SIG-M5 (cell line): ENCODE results near the gene PDE8B.
"Not testable (repeated sequence)": the region's sequence is repeated elsewhere in the genome, so short reads cannot be mapped to it uniquely, and the experiment has no call there.

ENCODE experiments used
- DNase-seq: peaks from one replicate; lab custom pipeline; 2025; lab: John Stamatoyannopoulos, UW

Gene PDE8B

DNA sequence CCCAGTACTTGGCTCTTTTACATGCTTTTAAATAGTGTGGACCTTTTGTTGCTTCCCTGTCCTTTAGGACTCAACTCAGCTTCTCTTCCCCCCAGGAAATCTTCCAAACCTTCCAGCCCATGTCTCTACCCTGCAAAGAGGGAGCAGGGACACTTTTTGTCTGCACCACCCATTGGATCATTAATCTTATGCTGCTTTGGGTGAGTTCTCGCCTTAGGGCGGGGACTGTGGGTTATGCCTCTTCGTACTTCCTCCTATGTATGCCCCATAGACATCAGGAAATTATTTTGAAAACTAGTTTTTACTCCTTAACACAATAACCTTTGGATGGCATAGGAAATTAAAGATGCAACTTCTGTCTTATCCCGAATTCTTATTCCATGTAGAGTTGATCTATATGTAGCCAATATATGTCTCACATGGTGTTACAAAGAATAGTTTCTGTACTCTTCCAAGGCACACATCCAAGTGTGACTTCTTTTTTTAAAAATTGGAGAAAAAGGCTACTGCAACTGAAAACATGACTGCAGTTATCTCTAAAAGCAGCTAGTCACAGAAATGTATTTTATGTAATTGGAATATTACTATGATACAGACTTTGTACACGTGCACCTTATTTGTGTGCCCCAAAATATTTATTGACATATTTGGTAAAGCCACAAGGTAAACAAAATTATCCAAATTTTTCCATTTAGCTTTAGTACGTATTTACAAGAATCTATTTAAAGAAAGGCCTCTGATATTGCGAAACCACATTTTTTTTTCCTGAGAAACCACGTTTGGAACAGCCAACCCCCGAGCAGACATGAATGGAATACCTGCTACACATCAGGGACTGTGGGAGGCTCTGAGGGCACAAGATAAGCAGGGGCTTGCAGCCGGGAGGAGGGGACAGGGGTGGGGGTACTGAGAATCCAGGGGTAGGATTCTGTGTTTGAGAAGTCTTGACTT is 148.1 kb downstream of the PDE8B start:
- no peak for DNase-seq

DNA sequence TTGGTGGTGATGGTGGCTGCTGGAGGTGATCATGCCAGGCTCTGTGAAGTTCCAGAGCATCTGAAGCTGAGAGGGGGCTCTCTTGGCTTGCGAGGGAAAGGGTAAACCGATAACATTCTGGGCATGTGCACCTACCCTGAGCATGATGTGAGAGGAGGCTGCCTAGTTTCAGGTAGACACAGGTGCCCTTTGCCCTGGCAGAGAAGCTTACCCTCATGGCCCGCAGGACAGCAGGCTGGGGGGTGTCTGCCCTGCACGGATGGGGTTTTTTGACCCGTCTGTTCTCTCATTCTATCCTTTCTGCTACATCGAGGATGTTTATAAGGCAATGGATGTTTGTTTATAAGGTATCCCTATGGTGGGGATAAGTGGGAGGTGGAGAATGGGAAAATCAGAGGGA is 148.8 kb downstream of the PDE8B start:
- no peak for DNase-seq

DNA sequence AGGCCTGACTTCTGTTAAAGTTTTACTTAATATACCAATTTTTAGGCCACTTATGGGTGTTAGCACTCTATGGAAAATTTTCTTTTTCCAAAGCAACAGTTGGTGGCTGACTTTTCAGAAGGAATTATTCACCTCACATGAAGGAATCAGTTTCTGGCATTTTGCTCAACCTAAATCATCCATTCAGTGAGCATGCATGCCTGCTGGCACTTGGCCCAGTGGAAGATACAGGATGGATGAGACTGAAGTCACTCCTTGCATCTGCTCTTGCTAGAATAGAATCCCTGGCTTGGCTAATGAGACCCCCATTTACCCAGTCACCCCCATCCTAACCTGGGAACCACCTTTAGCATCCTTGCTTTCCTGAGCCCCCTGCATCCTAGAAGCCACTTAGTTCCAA is 149.9 kb downstream of the PDE8B start:
- DNase-seq: no peak

DNA sequence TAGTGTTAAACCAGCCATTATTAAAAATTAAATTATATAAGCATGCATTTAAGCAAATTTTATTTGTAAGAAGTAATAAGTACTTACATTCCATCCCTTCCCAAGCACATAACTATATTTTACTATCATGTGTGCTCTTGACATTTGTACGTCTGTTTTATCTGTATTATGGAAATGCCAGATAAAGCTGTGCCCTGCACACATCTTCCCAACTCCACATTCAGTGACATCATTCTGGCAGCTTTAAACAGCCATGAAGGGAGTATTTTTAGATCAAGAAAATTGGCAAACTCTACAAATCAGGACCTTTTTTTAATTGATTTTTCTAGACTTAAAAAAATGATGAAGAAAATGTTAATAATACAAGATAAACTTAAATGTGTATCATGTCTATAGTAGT is 150.5 kb downstream of the PDE8B start:
- DNase-seq: no peak

DNA sequence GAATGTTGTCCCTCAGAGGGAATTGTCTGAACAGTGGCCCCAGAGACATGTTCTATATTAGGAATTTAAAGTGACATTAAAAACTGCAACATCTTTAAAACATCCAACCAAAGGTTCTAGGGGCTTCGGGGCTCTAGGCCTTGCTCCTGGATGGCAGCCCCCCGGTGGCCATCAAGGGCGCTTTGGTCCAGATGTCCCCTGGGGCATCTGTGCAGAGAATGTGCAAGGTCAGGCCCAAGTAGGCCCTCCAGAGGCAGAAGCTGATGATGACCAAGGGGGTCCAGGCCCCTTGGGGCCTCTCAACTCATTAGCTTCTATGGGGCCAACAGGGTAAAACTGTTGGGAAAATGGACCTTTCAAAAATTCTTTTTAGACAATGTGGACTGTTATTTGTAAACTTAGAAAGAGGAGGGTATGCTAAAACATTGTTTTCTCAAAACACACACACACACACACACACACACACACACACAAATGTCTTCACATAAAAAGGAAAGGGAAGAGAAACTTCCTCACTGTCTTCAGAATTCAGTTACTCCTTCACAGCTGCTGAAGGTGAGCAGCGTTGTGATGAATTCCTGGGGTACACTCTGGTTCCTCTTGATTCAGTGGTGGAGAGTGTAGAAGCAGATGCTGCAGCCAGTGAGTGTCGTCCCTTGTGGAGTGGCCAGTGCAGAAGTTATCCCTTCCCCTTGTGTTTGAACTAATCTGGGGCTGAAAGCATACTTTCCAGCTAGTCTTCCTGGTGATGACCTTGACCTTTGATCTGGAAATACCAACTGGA is 156.4 kb downstream of the PDE8B start:
- no peak for DNase-seq

DNA sequence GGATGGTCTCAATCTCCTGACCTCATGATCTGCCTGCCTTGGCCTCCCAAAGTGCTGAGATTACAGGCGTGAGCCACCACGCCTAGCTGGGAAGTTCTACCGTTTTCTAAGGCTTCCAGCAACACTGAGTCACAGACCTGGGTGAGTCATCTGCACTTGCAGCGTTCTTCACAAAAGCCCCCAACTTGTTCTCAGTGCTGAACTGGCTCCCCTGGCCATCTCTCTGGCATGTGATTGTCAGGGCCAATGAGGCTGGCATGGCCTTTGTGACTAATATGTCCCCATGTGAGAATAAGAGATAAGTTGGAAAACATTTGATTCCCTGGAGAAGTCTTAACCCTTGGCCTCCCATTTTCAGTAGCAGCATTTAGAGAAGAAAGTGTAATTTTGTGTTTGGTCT is 157.3 kb downstream of the PDE8B start:
- DNase-seq: no peak

DNA sequence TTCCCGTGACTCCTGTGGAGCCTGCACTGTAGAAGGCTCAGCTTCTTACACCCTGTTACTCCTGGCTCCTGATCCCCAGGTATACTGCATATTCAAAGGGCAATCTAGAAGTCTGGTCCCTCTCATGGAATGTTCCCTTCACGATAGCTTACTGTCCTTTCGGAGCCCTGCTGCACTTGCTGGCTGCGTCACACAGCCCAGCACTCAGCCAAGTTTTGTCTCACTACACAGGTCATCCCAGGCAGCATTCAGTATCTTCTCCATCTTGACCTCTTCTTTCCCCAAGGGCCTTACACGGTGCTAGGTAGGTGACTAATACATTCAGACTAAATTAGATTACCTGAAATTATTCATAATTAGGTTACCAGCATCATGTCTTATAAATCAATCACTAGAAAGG is 157.9 kb downstream of the PDE8B start:
- DNase-seq: no peak

DNA sequence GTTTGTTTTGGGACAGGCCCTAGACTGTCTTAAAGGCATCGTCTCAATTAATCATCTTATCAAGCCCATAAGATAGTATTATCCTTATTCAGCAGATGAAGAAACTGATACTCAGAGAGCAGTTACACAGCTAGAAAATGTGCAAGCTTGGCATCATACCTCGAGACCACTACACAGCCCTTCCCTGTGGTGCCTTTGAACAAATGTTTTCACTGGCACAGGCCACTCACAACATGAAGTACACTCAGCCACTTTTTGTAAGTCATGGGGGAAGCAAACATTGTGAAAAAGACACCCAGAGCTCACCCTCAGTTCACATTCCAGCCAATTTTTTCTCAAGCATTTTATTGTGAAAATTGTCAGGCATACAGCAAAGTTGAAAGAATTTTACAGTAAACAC is 159.1 kb downstream of the PDE8B start:
- DNase-seq: no peak

DNA sequence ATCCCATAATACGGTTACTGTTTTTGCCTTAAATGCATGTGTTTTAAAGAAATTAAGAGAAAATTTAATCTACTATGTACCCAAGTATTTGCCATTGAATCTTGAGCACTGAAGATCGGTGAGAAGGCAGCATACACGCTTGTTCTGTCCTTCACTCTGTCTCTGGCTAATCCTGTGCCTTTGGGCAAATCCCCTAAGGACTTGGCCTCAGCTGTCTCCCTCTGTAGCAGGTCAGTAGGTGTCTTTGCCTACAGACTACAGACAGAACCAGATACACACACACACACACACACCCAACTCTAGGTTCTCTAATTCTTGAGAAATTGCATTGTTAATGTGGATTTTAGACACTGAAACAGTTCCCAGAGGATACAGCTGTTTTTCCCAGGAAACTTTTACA is 164.2 kb downstream of the PDE8B start:
- no peak for DNase-seq

DNA sequence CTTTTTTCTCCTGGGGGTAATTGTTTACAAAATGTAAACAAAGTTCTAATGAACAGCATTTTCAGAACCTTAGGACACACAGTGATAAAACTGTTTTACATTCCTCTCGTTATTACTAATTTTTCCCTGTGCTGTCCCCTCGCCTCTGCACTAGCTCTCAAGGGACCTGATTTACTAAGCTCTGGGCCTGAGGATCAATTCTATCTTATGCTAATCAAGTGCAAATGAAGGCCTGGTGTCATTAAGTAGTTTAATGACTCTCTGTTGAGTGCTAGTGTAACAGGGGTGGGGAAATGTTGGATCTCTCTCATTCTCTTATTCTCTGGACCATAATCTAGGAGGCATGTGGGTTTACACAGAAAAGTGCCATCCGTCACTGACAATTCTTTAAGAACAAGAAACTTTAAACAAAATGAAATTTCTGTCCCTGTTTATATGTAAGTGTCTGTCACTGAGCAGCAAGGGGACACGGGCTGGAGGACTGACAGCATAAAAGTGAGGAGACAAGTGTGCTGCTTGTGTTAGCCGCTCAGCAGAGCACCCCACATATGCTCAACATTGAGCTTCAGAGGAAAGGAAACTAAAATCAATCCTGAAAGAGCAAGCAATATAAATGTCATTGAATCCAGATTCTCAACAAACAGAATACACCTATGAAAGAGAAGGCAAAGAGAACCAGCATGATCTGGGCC is 166.3 kb downstream of the PDE8B start:
- DNase-seq: no peak

DNA sequence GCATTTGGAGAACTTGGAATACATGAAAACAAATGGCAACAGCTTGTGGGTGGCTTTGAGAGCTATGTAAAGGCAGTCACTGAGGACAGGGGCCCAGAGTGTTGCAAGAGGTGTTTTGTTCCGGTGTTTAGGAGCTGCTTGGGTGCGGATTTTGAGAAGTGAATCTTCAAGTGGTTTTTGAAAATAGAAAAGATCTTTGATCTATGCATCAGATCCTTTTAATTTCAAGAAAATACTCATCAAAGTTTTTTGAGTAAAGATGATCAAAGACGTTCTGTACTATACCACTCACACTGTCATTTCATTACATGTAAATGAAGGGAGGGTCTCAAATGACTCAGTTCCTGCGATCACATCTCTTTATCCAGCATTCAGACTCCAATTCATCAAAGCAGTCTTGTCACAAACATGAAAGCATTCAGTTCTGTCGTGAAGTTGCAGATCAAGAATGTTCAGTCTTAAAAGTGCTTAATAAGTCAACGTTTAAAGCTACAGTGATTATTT is 169.1 kb downstream of the PDE8B start:
- DNase-seq: no peak

DNA sequence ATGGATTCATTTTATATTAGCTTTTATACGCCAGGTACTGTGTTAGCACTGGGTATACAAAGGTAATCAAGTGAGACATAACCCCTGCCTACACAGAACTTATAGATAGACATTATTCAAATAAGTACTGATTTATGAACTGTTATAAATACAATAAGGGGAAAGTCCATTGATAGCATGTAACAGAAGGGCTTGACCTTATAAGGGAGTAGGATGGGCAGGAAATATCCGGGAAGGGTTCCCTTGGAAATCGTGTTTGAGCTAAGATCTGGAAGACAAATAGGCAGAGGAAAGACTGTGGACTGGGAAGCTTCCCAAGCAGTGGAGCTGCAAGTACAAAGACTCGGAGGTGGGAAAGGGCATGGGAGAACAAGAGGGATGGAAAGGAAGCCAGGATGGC is 170.2 kb downstream of the PDE8B start:
- no peak for DNase-seq

DNA sequence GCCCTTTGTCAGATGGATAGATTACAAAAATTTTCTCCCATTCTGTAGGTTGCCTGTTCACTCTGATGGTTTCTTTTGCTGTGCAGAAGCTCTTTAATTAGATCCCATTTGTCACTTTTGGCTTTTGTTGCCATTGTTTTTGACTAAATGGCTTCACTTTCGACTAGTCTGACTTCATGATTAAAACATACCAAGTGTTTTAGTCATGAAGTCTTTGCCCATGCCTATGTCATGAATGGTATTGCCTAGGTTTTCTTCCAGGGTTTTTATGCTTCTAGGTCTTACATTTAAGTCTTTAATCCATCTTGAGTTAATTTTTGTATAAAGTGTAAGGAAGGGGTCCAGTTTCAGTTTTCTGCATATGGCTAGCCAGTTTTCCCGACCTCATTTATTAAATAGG is 172.9 kb downstream of the PDE8B start:
- not testable (repeated sequence) for DNase-seq

DNA sequence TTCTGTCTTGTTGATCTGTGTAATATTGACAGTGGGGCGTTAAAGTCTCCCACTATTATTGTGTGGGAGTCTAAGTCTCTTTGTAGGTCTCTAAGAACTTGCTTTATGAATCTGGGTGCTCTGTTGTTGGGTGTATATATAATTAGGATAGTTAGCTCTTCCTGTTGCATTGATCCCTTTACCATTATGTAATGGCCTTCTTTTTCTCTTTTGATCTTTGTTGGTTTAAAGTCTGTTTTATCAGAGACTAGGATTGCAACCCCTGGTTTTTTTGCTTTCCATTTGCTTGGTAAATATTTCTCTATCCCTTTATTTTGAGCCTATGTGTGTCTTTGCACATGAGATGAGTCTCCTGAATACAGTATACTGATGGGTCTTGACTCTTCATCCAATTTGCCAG is 175.9 kb downstream of the PDE8B start:
- not testable (repeated sequence) for DNase-seq

DNA sequence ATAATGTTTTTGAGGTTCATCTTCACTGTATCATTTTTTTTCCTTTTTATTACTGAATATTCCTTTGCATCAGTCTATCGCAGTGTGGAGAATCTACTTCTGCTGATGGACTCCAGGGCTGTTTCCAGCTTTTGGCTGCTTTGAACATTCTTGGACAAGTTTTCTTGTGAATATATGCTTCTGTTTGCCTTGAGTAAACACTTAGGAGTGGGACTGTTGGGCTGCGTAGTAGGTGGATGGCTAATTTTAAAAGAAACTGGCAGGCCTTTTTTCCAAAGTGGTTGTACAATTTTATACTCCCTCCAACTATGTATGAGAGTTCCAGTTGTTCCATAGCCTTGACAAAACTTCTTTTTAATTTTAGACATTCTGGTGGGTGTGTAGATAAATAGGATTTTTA is 179.3 kb downstream of the PDE8B start:
- no peak for DNase-seq

DNA sequence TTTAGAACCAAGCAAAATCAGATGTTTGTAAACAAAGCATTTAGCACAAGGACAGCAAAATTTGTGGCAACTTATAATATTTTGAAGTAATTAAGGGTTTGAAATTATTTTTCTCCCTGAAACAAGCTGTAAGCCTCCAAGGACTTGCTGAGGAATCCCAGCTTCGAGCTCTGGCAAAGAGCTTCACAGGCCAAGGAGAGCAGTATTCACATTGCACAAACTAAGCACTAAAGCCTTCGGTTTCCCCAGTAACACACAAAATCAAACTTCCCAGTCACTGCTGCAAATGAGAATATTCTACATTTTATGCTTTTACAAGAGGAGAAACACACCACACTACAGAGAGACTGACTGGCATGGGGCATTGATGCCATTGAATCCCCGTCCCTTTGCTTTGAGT is 179.7 kb downstream of the PDE8B start:
- no peak for DNase-seq

DNA sequence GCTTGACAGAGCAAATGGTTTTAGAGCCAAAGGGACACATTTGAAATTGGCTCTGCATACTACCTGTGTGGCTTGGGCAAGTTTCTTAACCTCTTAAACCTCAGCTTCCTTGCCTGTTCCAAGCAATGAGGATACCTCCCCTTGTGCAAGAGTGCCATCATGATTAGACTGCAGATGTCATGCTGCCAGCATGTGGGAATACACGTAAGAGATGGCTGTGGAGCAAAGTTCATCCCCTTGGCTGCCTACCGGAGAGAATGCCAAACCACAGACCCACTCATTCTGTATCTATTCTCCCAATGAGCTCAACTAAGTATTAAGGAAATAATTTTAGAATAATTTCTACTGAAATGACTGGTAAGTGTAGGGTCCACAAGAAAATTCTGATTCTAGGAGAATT is 180.3 kb downstream of the PDE8B start:
- DNase-seq: no peak

DNA sequence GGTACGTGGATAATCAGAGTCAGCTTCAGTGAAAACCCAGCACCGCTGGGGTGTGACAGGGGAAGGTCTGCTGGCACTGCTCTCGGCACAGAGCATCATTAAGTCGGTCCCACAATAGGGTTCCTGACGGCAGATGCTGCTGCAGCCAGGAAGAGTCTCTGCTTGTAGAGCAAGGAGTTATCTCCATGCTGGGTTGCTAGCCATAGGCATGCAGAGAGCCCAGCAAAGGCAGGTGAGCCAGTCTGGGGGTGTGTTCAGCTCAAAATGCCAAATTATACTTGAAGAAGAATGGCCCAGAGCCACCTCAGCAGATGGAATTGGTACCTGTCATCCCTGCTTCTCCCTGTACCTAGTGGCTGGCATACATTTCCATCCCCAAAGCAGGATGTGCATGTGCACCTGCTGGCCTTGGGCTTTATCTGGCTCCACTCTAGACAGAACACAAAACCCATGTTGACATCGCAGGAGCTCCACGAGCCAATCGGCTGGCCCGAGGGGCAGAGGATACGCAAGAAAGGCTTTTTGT is 180.8 kb downstream of the PDE8B start:
- DNase-seq: no peak

DNA sequence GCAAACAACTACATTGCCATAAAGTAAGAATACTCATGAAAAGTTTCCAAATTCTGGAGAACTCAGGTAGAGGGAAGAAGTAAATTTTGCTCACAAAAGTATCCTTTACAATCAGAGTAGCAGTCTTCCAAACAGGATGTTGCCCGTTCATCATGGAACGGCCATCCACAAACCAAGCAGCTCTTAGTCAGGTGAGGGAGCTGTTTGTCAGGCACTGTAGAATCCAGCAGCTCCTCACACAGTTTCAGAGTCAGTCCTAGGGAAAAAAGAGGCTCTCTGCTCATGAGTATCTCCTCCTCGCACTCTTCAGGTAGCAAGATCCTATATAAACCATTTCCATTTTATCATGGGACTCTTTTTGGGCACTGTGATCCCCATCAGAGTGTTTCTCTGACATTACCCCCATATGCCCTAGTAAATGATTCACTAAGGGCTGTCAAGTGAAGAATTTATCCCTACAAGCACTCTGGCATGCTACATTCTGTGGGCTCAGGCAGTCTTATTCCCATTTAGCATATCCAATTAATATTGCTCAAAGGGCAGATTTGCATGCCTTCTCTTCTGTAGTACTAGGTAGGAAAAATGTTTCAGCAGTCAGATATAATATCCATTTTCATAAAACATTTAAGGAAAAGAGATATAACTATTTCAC is 183.7 kb downstream of the PDE8B start:
- DNase-seq: no peak

DNA sequence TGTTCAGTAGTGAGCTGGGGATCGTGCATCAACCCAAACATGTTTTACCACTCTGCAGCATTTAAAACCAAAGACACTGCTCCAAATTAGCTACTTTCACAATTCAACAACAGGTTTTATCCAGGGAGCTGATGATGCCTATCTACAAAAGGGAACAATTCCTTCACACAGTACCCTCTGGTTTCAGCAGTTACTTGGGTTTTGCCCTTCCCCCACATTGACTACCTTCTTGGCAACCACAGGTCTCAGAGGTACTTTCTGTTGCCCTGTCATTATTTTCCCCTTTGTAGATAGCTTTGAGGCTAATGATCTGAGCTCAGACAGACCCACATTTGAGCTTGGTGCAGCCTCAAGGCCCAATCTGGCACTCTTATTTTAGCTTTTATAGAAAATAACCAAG is 185.5 kb downstream of the PDE8B start:
- no peak for DNase-seq

DNA sequence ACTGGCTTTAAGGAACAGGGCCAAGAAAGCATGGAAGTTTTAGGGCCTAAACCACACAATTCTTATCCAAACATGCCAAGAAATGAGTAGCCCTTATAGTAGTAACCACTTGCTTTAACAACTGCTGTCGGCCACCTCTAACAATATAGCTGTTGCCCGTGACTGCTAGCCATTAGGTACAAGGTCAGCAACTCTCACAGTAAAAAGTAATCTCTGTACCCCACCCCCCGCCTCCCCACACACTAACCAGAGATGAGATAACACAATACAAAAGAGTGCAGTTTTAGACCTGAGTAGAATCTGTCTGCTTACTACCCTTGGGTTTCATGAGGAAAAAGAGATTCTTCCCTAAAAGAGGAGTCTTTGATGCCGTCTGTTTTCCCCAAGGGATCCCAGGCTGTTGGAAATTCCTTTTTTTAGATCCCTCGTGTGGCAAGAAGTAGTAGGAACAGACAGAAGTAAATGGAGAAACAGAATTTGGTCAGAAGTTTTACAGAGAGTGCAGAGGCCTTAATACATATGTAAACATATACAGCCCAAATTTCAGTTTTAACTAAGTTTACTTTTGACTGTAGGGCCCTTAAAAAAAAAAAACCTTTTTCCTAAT is 187.3 kb downstream of the PDE8B start:
- no peak for DNase-seq
